Keratinocyte (primary cell): ENCODE measurements around the gene CREB3L1. TPM values are rescaled to one million over a fixed set of nuclear protein-coding genes. Genes with fewer than 3 reads are reported as not detected.

Source experiments
- DNase-seq: peaks from one replicate; pipeline ENCODE4 v3.0.0-alpha.2; 2011; ENCODE audit warnings: low read depth, missing footprints, low spot score
- FAIRE-seq: peaks from 2 replicates; lab custom pipeline; 2011; peaks lifted over from hg19 to GRCh38; lab: Jason Lieb, UNC
- H2AFZ ChIP-seq: 2 replicates; pipeline ENCODE4 v1.6.0; 2012; ENCODE audit warnings: low read length, control low read depth, inconsistent platforms; ENCODE audit not compliant: control insufficient read depth
- H3K27ac ChIP-seq: 2 replicates; pipeline ENCODE4 v1.5.1; 2011; ENCODE audit warnings: low read length; ENCODE audit not compliant: control insufficient read depth, insufficient read depth
- H3K27me3 ChIP-seq: 3 replicates; pipeline ENCODE4 v1.6.0; 2011; ENCODE audit warnings: low read length; ENCODE audit not compliant: control insufficient read depth, insufficient read depth; ENCODE audit errors: extremely low read depth
- H3K36me3 ChIP-seq, 2 experiments: 2 replicates in 1 of 2; 3 replicates in 1 of 2; pipeline ENCODE4 v1.5.1; 2011; ENCODE audit warnings: low read length in 2 of 2, mild to moderate bottlenecking in 1 of 2; ENCODE audit not compliant: control insufficient read depth in 2 of 2, insufficient read depth in 2 of 2; ENCODE audit errors: extremely low read depth in 1 of 2
- H3K4me1 ChIP-seq: 3 replicates; pipeline ENCODE4 v1.5.1; 2011; ENCODE audit warnings: low read length; ENCODE audit not compliant: control insufficient read depth, insufficient read depth; ENCODE audit errors: extremely low read depth
- H3K4me2 ChIP-seq: 3 replicates; pipeline ENCODE4 v1.6.0; 2011; ENCODE audit warnings: low read depth, low read length; ENCODE audit not compliant: control insufficient read depth, insufficient read depth; ENCODE audit errors: extremely low read depth
- H3K4me3 ChIP-seq, 3 experiments: fragments of 200-600 bp in 1 of 3; sonication (generic) in 1 of 3; 2 replicates in 2 of 3; 3 replicates in 1 of 3; pipeline ENCODE4 v1.5.1; 2011 to 2016; ENCODE audit warnings: low read length in 3 of 3, mild to moderate bottlenecking in 3 of 3, control low read depth in 2 of 3, inconsistent platforms in 1 of 3, low read depth in 1 of 3, mixed read lengths in 1 of 3, mixed run types in 1 of 3, moderate library complexity in 1 of 3; ENCODE audit not compliant: control insufficient read depth in 2 of 3, insufficient read depth in 2 of 3; ENCODE audit errors: extremely low read depth in 1 of 3
- H3K79me2 ChIP-seq: 2 replicates; pipeline ENCODE4 v1.6.0; 2012; ENCODE audit warnings: low read length; ENCODE audit not compliant: control insufficient read depth, insufficient read depth
- H3K9ac ChIP-seq: 3 replicates; pipeline ENCODE4 v1.6.0; 2011; ENCODE audit warnings: low read length; ENCODE audit not compliant: control insufficient read depth, insufficient read depth; ENCODE audit errors: extremely low read depth
- H3K9me1 ChIP-seq: 3 replicates; pipeline ENCODE4 v1.6.0; 2011; ENCODE audit warnings: low read length; ENCODE audit not compliant: control insufficient read depth, insufficient read depth; ENCODE audit errors: extremely low read depth
- H3K9me3 ChIP-seq: 2 replicates; pipeline ENCODE4 v1.5.1; 2012; ENCODE audit warnings: low read depth, low read length; ENCODE audit not compliant: control insufficient read depth
- H4K20me1 ChIP-seq: 3 replicates; pipeline ENCODE4 v1.6.0; 2011; ENCODE audit warnings: low read length; ENCODE audit not compliant: control insufficient read depth, insufficient read depth; ENCODE audit errors: extremely low read depth
- CTCF ChIP-seq, 3 experiments: IDR thresholded peaks in 1 of 3; conservative IDR thresholded peaks in 1 of 3; optimal IDR thresholded peaks in 1 of 3; 2 replicates in 2 of 3; 3 replicates in 1 of 3; pipeline versions ENCODE3 to v1.5.1; 2011; ENCODE audit warnings: low read length in 3 of 3, mild to moderate bottlenecking in 3 of 3, moderate library complexity in 2 of 3, control low read depth in 1 of 3, inconsistent platforms in 1 of 3; ENCODE audit not compliant: insufficient read depth in 2 of 3; ENCODE audit errors: extremely low read depth in 1 of 3
- EZH2 ChIP-seq: IDR thresholded peaks from one replicate; pipeline ENCODE4 v1.6.1; 2012; ENCODE audit warnings: inconsistent platforms, mild to moderate bottlenecking, low read length, moderate library complexity
- dilution Hi-C: fragments of 300-500 bp; cut with MboI; formaldehyde crosslinking; loops from one replicate; pipeline ENCODE4 v1.7.0; 2020; ENCODE audit warnings: low sequenced_read_pairs; ENCODE audit not compliant: extremely low pct_ligation_motif_present
- polyA plus RNA-seq, 5 experiments: library from polyadenylated mRNA; depleted of rRNA in 3 of 5; stranded (reverse) in 3 of 5; stranded (forward) in 1 of 5; unstranded in 1 of 5; fragments of >200 nt; gene quantifications; 1 replicate in 1 of 5; 2 replicates in 3 of 5; 3 replicates in 1 of 5; pipeline versions ENCODE4 v1.2.1 to v1.2.3, GENCODE V29; 2011 to 2012; ENCODE audit warnings: missing spikeins in 2 of 5, low read depth in 1 of 5, low replicate concordance in 1 of 5

CREB3L1 gene
- polyA plus RNA-seq, 1 donor (not counting 4 experiments of a cell fraction or from before 2014, with no cell fraction given): not detected

DNA sequence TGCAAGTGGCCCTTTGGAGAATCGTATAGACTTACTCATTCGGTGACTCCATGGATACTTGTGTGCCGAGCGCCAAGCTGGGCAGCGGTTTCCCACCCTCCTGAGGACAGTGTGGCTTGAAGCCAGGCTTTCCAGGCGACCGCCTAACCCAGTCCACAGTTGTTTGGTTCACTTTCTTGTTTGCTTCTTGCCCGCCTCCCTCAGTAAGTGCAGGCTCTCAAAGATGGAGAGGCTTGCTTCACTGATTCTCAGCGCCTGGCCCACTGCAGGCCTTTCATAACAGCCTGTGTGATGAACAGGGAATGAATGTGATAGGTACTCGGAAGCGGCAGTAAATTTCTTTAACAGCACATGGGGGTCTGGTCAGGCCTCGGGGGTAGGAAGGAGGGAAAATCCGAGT lies 92.8 kb downstream of the CREB3L1 start:
- no peaks in the 10 kb centered on the region for H3K9me1 ChIP-seq
- no peaks in the 10 kb centered on the region for H3K4me1 ChIP-seq
- dilution Hi-C loops: no loop called here
- H2AFZ ChIP-seq: no peak overlapping the region
- no peak overlapping the region for H3K9ac ChIP-seq
- TF ChIP-seq EZH2: no peak
- no peak for TF ChIP-seq CTCF (optimal IDR thresholded peaks at IDR 0.05 in 1 of 3, IDR thresholded peaks at IDR 0.05 in 1 of 3, conservative IDR thresholded peaks at IDR 0.05 in 1 of 3; ENCODE audit: extremely low read depth in 1 of 3, insufficient read depth in 2 of 3, low read length in 3 of 3)
- peaks cover 28 to 32% of the 10 kb centered on the region in 2 experiments for H3K36me3 ChIP-seq
- H3K4me2 ChIP-seq: no peak overlapping the region
- DNase-seq: no peak
- H4K20me1 ChIP-seq: peaks cover 6% of the 10 kb centered on the region
- H3K4me3 ChIP-seq: no peak overlapping the region
- no peaks in the 10 kb centered on the region for H3K27me3 ChIP-seq
- no peak overlapping the region for H3K27ac ChIP-seq
- H3K9me3 ChIP-seq: no peaks in the 10 kb centered on the region
- H3K79me2 ChIP-seq: peaks cover 3% of the 10 kb centered on the region
- FAIRE-seq: no peak

Other genes with a start within 250 kb of the CREB3L1 start
- 10.8 to 16.1 TPM (median 11.7 TPM) in 3 replicates for gene PHF21A, start 156.2 kb upstream of the CREB3L1 start, polyA plus RNA-seq
- gene DGKZ, start 69.8 kb downstream of the CREB3L1 start, polyA plus RNA-seq: 23.3 to 43.9 TPM (median 39.1 TPM) in 3 replicates
- gene MDK, start 104.0 kb downstream of the CREB3L1 start, polyA plus RNA-seq: 5.4 to 8.8 TPM (median 6.5 TPM) in 3 replicates
- gene CHRM4, start 114.1 kb downstream of the CREB3L1 start, polyA plus RNA-seq: 0.06 TPM in 1 of 3 replicates, not detected in the others